K562 (cell line): ENCODE measurements around the gene ABCD3. TPM values are rescaled to one million over a fixed set of nuclear protein-coding genes. Genes with fewer than 3 reads are reported as not detected.

Experiments
- BACH1 ChIP-seq: fragments of 200-800 bp; sonication (Bioruptor generic); IDR thresholded peaks from 2 replicates; pipeline ENCODE4 v1.6.1; 2016; ENCODE audit warnings: missing genetic modification characterization, missing compliant biosample characterization
- CBX1 ChIP-seq: sonication (generic); IDR thresholded peaks from 2 replicates; pipeline ENCODE4 v1.6.1; 2016; ENCODE audit warnings: antibody characterized with exemption, low read depth, mild to moderate bottlenecking
- FIP1L1 ChIP-seq: fragments of 200-400 bp; formaldehyde crosslinking; IDR thresholded peaks from 2 replicates; pipeline ENCODE4 v1.6.1; 2018; ENCODE audit warnings: mild to moderate bottlenecking, low read depth, low read length; ENCODE audit not compliant: poor library complexity, severe bottlenecking
- FOSL1 ChIP-seq: fragments of 200-800 bp; sonication (Bioruptor generic); conservative IDR thresholded peaks from 2 replicates; pipeline ENCODE4 v1.6.1; 2016; ENCODE audit warnings: missing genetic modification characterization, missing compliant biosample characterization
- GABPB2 ChIP-seq: fragments of 250-450 bp; sonication (Bioruptor Pico); conservative IDR thresholded peaks from 2 replicates; pipeline ENCODE4 v1.5.1; 2021; ENCODE audit warnings: mild to moderate bottlenecking
- KDM1A ChIP-seq, 2 experiments: fragments of 450-650 bp; IDR thresholded peaks; 2 replicates each; pipeline ENCODE4 v1.6.1; 2016; ENCODE audit warnings: mild to moderate bottlenecking in 2 of 2
- LARP7 ChIP-seq: fragments of 450-650 bp; IDR thresholded peaks from 2 replicates; pipeline ENCODE4 v1.6.1; 2016
- MAFK ChIP-seq: IDR thresholded peaks from 2 replicates; pipeline ENCODE4 v1.6.1; 2011; ENCODE audit warnings: low read length, improper control_type of control experiment
- MLLT1 ChIP-seq, 2 experiments: fragments of 450-650 bp; IDR thresholded peaks; 2 replicates each; pipeline ENCODE4 v1.6.1; 2016
- NCOA6 ChIP-seq: fragments of 450-650 bp; IDR thresholded peaks from 2 replicates; pipeline ENCODE4 v1.6.1; 2017; ENCODE audit warnings: mild to moderate bottlenecking
- NFE2 ChIP-seq: IDR thresholded peaks from 2 replicates; pipeline ENCODE4 v1.6.1; 2014; ENCODE audit warnings: antibody characterized with exemption, low read depth
- PHF8 ChIP-seq: fragments of 200-600 bp; sonication (generic); IDR thresholded peaks from 2 replicates; pipeline ENCODE4 v1.6.1; 2012; ENCODE audit warnings: mixed run types, mild to moderate bottlenecking, inconsistent platforms, low read length, moderate library complexity, borderline replicate concordance
- POLR2H ChIP-seq: IDR thresholded peaks from 2 replicates; pipeline ENCODE4 v1.6.1; 2016; ENCODE audit warnings: missing genetic modification characterization, low read depth, mild to moderate bottlenecking, control low read depth, missing compliant biosample characterization, moderate library complexity
- PTRF ChIP-seq: fragments of 450-650 bp; IDR thresholded peaks from 2 replicates; pipeline ENCODE4 v1.6.1; 2016; ENCODE audit warnings: mild to moderate bottlenecking, missing genetic modification characterization, missing compliant biosample characterization
- RCOR1 ChIP-seq, 2 experiments: IDR thresholded peaks; 2 replicates each; pipeline ENCODE4 v1.6.1; 2012; ENCODE audit warnings: low read depth in 2 of 2, low read length in 2 of 2, borderline replicate concordance in 1 of 2, improper control_type of control experiment in 1 of 2
- RFX5 ChIP-seq: IDR thresholded peaks from 2 replicates; pipeline ENCODE4 v1.6.1; 2011; ENCODE audit warnings: low read depth, mild to moderate bottlenecking, improper control_type of control experiment, low read length
- SLC30A9 ChIP-seq: fragments of 250-450 bp; sonication (Bioruptor Pico); IDR thresholded peaks from 2 replicates; pipeline ENCODE4 v1.8.0; 2022; ENCODE audit warnings: mild to moderate bottlenecking, moderate library complexity
- SNRNP70 ChIP-seq: fragments of 200-400 bp; formaldehyde crosslinking; optimal IDR thresholded peaks from 2 replicates; pipeline ENCODE3; 2017; ENCODE audit warnings: low read depth, low read length
- U2AF2 ChIP-seq: fragments of 200-400 bp; formaldehyde crosslinking; optimal IDR thresholded peaks from 2 replicates; pipeline ENCODE3; 2017; ENCODE audit warnings: low read depth, mild to moderate bottlenecking, low read length
- ZNF316 ChIP-seq: fragments of 450-650 bp; IDR thresholded peaks from 2 replicates; pipeline ENCODE4 v1.6.1; 2016
- ZNF592 ChIP-seq: fragments of 450-650 bp; IDR thresholded peaks from 2 replicates; pipeline ENCODE4 v1.6.1; 2017; ENCODE audit warnings: antibody characterized with exemption, mild to moderate bottlenecking
- ZNF717 ChIP-seq: fragments of 250-450 bp; sonication (Bioruptor Pico); IDR thresholded peaks from 2 replicates; pipeline ENCODE4 v1.5.0; 2021
- polyA plus RNA-seq, 8 experiments: library from polyadenylated mRNA; depleted of rRNA in 4 of 8; stranded (reverse) in 5 of 8; unstranded in 3 of 8; fragments of >200 nt; fragmentation: Nextera tagmentation in 2 of 8; fragmentation: Illumina TruSeq in 1 of 8; extraction: Ambion mirVana in 2 of 8; extraction: Trizol in 1 of 8; gene quantifications; 2 replicates each; pipeline versions ENCODE4 v1.2.1 to v1.2.3, GENCODE V29; 2011 to 2014; ENCODE audit warnings: inconsistent platforms in 1 of 8, missing spikeins in 1 of 8
- total RNA-seq, 7 experiments: library from RNA; depleted of rRNA in 6 of 7; stranded (reverse); fragments of >200 nt in 6 of 7; fragmentation: Illumina TruSeq in 2 of 7; extraction: Trizol in 2 of 7; gene quantifications; 2 replicates each; pipeline versions ENCODE4 v1.2.1 to v1.2.3, GENCODE V29; 2011 to 2021; ENCODE audit warnings: low replicate concordance in 1 of 7
- TF ChIP-seq, protein P1 (sequence below): fragments of 450-650 bp; IDR thresholded peaks from 2 replicates; pipeline ENCODE4 v1.7.0; 2016; ENCODE audit warnings: borderline replicate concordance

The ABCD3 gene
- total and polyA plus RNA-seq, 9 of the 15 experiments (the other 6 are each of a cell fraction or from before 2014, with no cell fraction given) = 11.0 to 30.7 (median 15.5) TPM

GRCh38 chr1:94544706-94545490, 126.7 kb downstream of the ABCD3 start (continued):
- TF ChIP-seq ZNF592 (no peak), KDM1A (IDR thresholded peaks at IDR 0.05) (peak; percentile 77 to 84), SLC30A9 (CRISPR knock-in tag) (no peak), SNRNP70 (no peak), ZNF717 (no peak), LARP7 (no peak), NCOA6 (no peak), FIP1L1 (no peak), NFE2 (peak; percentile 29), PHF8 (no peak), RFX5 (no peak), CBX1 (no peak), POLR2H (tag) (no peak), MLLT1 (IDR thresholded peaks at IDR 0.05) (no peak), BACH1 (tag) (peak; percentile 84), ZNF316 (peak; percentile 90), MAFK (peak; percentile 63; the same call in 1 of the 2 replicates), PTRF (tag) (no peak), FOSL1 (tag) (peak; percentile 46), U2AF2 (no peak), RCOR1 (IDR thresholded peaks at IDR 0.05; ENCODE audit: borderline replicate concordance in 1 of 2, low read depth in 2 of 2, low read length in 2 of 2) (0 out of 4 replicates have a peak, but pooled peaks of 1 of the 2 experiments have one; percentile 14), GABPB2 (CRISPR knock-in tag) (no peak)
- TF ChIP-seq, protein P1, sequence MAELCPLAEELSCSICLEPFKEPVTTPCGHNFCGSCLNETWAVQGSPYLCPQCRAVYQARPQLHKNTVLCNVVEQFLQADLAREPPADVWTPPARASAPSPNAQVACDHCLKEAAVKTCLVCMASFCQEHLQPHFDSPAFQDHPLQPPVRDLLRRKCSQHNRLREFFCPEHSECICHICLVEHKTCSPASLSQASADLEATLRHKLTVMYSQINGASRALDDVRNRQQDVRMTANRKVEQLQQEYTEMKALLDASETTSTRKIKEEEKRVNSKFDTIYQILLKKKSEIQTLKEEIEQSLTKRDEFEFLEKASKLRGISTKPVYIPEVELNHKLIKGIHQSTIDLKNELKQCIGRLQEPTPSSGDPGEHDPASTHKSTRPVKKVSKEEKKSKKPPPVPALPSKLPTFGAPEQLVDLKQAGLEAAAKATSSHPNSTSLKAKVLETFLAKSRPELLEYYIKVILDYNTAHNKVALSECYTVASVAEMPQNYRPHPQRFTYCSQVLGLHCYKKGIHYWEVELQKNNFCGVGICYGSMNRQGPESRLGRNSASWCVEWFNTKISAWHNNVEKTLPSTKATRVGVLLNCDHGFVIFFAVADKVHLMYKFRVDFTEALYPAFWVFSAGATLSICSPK = no peak
